NCI-H446 (cell line): ENCODE measurements around the gene TMEM74B.
A peak's percentile ranks its signal among the peaks of the same experiment; 100 is the strongest.

Source experiments
- DNase-seq, 2 experiments: peaks; one replicate each; lab custom pipeline; 2025; lab: John Stamatoyannopoulos, UW

Gene TMEM74B

DNA sequence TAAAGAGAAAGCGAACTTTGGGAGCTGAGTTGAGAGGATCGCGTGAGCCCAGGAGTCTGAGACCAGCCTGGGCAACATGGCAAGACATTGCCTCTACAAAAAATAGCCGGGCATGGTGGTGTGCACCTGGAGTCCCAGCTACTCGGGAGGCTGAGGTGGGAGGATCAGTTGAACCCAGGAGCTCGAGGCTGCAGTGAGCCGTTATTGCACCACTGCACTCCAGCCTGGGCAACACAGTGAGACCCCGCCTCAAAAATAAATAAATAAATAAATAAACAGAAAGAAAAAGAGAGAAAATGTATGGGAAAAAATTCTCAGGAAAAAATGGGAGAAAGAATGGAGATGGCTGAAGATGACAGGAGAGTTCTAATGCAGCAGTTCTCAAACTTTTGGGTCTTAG, 21.0 kb upstream of the TMEM74B start:
- DNase-seq = no peak

- DNase-seq = no peak
Observed at GRCh38 chr20:1204576-1204975, 19.8 kb upstream of the TMEM74B start.

DNA sequence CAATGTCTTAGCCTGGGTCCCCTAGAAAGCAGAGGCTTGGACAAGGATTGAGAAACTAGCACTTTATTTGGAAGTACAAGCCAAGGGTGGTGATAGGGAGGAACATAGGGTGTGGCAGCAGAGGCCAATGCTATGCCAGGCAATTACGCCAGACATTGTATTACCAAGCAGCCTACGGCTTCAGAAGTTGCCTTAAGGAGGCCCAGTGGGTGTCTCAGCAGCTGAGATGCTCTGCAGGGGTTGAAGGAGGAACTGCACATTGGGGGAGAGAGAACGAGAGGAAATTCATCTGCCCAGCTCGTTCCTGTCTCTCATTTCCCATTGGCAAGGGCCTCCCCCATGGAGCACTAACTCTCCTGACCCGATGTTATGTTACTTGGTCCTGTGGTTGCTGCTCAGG, 19.3 kb upstream of the TMEM74B start:
- DNase-seq = no peak

- DNase-seq = no peak
Observed at GRCh38 chr20:1203630-1204029, 18.8 kb upstream of the TMEM74B start.

DNA sequence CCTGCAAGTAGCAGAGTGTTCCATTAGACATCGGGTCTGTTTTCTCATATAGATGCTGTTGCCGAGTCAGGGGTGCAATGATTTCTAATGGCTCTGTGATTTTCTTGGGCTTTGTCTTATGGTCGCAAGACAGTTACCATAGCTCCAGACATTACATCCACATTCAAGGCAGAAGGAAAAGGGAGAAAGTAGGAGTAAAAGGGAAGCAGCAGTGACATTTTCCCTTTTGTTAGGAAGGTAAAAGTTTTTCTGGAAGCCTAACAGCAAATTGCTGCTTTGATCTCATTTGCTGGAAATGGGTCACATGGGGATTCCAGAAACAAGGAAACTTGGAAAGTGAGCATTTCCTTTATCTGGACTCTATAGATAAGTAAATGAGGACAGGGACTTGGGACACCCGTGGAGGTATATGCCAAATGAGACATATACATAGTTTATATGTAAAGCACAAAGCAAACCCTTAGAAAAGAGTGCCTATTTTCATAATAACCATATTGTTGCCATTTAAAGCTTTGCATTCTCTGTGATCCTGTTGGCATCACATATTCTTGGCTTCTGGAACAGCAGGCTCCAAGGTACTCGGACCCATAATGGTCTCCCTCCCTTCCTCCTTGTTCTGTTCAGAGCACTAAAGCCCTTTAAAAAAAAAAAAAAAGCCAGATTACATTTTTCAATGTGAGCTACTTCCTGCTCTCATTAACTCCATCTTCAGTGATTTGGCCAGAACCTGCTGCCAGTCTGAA, 18.2 kb upstream of the TMEM74B start, which contains the start of gene C20orf202:
TSS of gene C20orf202 (plus strand) at position 693 of the 743 bp plus-strand sequence. CDS start 132 bp downstream, outside the sequence.
- no peak for DNase-seq

GRCh38 chr20:1199964-1200363, 15.2 kb upstream of the TMEM74B start:
- DNase-seq = no peak

DNA sequence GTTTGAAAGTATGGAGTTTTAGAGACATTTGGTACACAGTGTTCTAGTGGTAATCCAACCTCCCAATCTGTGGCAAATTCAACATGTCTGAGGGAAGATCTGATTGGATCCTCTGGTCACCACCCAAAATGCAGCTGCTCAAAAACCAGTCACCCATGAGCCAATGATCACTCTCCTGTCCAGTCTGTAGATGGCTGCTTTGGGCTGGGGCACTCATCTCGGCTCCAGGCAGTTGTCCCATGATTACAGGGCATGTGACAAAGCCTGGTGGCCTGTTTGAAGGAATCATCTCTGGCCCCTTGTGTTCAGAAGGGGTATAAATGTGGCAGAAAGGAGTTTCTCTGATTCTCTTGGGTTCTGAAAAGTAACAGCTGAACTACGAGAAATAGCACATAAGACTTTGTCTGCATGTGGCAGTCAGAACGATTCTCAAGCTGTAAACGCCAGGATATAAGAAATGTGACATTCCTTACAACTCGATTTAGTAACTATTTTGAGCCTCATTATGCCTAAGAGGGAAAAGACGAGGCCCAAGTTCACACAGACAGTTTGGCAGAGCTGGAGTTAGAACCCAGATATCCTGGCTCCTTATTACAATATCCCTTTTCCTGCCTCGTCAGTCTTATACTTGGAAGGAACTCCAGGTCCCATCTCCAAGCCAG, 14.6 kb upstream of the TMEM74B start:
- no peak for DNase-seq

- DNase-seq = no peak
Observed at GRCh38 chr20:1198751-1199150, 14.0 kb upstream of the TMEM74B start.

DNA sequence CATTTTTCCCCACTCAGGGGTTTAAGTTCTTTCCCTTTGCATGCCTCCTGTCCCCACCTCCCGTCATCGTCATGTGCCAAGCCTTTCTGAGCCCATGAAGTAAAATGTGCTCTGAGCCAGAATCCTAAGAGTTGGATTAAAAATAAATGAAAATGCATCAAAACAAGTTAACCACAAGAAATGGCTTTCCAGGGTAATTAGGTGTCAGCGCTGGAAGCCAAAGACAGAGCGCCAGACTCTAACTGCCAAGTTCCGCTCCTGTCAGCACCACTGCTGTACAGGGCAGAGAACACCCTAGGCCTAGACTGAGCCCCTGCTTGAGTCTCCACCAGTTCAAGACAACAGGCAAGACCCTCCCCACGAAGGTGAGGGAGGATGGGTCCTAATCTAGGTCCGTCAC, 13.0 kb upstream of the TMEM74B start:
- no peak for DNase-seq

DNA sequence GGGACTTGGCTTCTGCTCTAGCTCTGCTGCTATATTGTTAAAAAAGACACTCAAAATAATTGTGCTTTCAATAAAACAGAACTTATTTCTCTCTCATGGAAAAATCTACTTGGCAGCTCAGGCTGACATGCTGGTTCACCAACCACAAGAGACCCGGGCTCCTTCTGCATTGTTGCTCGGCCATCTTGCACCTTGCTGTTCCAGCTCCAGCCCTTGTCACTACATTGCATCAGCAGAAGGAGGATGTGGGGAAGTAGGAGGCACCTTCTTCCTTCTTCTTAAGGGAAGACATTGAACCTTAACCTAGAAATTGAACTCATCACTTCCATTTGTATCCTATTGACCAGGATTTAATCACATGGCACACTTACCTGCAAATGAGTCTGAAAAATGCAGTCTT, 11.9 kb upstream of the TMEM74B start:
- no peak for DNase-seq

DNA sequence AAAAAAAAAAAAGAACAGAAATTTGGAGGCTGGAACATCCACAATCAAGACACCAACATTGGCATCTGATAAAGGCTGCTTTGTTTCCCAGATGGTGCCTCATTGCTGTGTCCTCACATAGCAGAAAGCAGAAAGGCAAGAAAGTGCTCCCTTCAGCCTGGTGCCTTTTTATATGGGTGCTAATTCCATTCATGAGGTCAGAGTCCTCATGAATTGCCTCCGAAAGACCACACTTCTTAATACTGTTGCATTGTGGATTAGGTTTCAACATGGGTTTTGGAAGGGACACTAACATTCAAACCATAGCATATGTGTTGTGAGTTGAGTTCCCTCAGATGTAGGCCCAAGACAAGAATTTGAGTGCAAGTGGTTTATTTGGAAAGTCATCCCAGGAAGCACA, 10.4 kb upstream of the TMEM74B start:
- DNase-seq = no peak

- DNase-seq = no peak
Observed at GRCh38 chr20:1191299-1191698, 6.5 kb upstream of the TMEM74B start.

- DNase-seq = no peak
Observed at GRCh38 chr20:1190847-1191246, 6.1 kb upstream of the TMEM74B start.

- DNase-seq = no peak
Observed at GRCh38 chr20:1189827-1190226, 5.0 kb upstream of the TMEM74B start.

GRCh38 chr20:1188347-1188746, 3.6 kb upstream of the TMEM74B start:
- no peak for DNase-seq

DNA sequence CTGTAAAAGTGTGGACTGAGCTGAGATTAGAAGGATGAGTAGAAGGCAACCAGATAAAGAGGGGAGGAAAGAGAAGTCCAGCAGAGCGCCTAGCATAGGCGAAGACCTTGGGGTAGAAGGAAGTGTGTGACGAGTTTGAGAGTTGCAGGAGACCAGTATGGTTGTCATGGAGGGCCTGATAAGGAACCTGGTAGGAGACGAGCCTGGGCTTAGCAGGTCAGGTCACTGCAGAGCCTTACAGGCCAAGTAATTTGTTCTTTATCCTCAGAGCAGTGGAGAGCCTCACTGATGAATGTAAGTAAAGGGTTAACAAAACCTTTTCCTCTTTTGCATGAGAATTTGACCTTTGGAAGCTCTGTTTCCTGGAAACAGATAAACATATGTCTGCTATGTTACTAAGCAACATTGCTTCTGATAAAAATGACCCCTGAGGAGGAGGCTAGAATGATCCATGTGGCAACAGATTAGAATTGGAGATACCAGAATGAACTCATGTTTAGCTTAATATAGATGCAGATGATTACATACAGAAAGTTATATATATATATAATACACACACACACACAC, 2.9 kb upstream of the TMEM74B start:
- no peak for DNase-seq

GRCh38 chr20:1186367-1186991, 1.7 kb upstream of the TMEM74B start:
- no peak for DNase-seq

GRCh38 chr20:1185790-1186334, 1.1 kb upstream of the TMEM74B start:
- DNase-seq = peak in 1 of 2 experiments; percentile 39

DNA sequence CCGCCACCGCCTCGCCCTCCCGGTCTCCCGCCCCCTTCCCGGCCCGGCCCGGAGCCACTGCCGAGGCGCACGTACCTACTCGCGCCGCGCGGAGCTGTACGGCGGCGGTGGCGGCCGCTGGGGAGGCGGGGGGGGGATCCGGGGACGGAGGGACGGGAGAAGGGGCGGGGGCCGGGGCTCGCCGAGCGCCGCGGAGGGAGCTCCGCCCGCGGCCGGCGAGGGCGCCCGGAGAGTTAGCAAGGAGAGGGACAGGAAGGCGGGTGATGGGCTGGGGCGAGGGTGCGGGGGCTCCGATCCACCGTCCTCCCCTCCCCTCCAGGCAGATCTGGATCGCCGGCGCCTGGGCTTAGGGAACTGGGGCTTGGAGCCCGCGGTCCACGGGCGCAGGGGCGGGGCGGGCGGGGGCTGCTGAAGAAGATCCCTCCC, 548 bp upstream of the TMEM74B start:
- no peak for DNase-seq

- no peak for DNase-seq
Observed at GRCh38 chr20:1184260-1184637, 532 bp downstream of the TMEM74B start.

- no peak for DNase-seq
Observed at GRCh38 chr20:1183153-1183552, 1.6 kb downstream of the TMEM74B start.

DNA sequence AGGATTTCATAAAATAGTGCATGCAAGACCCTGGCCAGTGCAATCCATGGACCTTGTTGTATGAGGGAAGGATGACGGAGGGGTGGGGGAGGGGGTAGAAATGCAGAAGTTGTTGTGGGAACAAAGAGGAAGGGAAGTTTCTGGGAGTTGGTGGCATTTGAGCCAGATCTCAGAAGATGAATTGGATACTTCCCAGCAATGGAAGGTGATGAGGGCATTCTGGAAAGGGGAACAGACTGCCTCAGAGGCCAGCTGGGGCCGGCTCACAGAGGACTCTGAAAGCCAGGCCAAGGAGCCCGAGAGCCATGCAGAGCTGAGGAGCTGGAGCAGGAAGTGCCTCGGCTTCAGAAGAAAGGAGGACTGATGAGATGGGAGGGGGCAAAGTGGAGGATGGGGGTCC, 2.7 kb downstream of the TMEM74B start:
- no peak for DNase-seq

GRCh38 chr20:1180949-1181348, 3.8 kb downstream of the TMEM74B start:
- no peak for DNase-seq
